Testis (tissue), 2 donors: ENCODE measurements around the gene RPS14.

Experiments used
- POLR2A ChIP-seq: fragments of 450-650 bp; IDR thresholded peaks from one replicate; pipeline ENCODE4 v1.6.1; 2017; ENCODE audit warnings: antibody characterized with exemption, mild to moderate bottlenecking, moderate library complexity
- TF ChIP-seq, protein P1 (sequence below), 3 experiments: fragments of 450-650 bp in 2 of 3; fragments of 200-600 bp in 1 of 3; sonication (generic) in 1 of 3; IDR thresholded peaks; one replicate each; pipeline ENCODE4 v1.5.1; 2016 to 2019; ENCODE audit warnings: antibody characterized with exemption in 3 of 3, mild to moderate bottlenecking in 2 of 3, moderate library complexity in 1 of 3

- TF ChIP-seq, protein P1, sequence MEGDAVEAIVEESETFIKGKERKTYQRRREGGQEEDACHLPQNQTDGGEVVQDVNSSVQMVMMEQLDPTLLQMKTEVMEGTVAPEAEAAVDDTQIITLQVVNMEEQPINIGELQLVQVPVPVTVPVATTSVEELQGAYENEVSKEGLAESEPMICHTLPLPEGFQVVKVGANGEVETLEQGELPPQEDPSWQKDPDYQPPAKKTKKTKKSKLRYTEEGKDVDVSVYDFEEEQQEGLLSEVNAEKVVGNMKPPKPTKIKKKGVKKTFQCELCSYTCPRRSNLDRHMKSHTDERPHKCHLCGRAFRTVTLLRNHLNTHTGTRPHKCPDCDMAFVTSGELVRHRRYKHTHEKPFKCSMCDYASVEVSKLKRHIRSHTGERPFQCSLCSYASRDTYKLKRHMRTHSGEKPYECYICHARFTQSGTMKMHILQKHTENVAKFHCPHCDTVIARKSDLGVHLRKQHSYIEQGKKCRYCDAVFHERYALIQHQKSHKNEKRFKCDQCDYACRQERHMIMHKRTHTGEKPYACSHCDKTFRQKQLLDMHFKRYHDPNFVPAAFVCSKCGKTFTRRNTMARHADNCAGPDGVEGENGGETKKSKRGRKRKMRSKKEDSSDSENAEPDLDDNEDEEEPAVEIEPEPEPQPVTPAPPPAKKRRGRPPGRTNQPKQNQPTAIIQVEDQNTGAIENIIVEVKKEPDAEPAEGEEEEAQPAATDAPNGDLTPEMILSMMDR (IDR thresholded peaks at IDR 0.05): no peak
- no peak for TF ChIP-seq POLR2A
Observed at GRCh38 chr5:150457121-150457520, 7.6 kb upstream of the RPS14 start.
